NCI-H2107 (cell line): ENCODE data around the gene U2SURP.
A peak's percentile ranks its signal among the peaks of the same experiment; 100 is the strongest.

Experiments
- DNase-seq: peaks from one replicate; lab custom pipeline; 2025; lab: John Stamatoyannopoulos, UW

The U2SURP gene

DNA sequence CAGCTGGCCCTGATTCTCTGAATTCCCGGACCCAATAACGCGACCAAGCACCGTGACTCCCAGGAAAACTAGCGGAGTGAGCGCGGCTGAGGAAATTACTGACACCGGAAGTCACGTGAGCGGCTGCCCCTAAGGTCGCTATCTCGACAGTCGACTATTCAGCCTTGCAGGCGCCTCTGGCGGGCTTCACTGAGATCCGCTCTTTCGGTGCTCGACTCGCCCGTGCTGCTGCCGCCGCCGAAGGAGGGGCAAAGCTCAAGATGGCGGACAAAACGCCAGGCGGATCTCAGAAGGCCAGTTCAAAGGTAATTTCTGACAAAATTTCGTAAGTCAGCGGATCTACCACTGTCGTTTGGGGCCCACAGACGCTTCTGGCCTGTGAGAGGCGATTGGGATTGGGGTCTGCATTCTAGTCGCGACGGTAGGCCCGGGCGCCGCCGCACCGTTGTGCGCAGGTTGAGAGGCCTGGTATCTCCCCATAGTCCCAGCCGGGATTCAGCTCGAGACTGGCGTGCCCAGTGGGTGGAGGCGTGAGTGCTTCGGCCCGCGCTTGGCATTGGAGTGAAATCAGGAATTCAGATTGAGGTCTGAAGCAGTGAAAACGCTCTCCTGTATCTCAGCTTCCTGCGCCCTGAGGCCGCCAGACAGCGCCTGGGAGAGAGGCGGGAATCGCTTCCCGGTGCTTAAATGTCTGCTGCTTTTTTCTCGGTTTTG is at the start of gene U2SURP:
Gene U2SURP, plus strand, starts transcription at position 202 of the 714 bp plus-strand sequence. Its CDS starts 59 bp downstream, at position 261.
- DNase-seq = peak; percentile 97

DNA sequence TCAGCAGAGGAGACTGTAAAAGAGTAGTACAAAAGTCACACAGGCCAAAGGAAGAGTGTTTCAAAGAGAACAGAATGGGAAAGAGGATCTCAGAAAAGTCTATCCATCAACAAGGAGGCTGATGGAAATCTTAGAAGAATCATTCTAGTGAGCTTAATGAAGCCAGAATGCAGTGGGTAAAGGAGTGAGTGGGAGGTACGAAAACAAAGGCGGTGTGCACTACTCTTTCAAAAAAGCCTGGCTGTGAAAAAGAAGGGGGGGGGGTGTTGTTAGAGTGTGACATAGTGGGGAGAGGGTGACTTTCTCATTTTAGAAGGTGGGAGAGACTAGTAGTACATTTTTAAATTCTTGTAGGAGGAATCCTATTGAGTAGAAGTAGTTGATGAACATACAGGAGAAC is 49.6 kb upstream of the U2SURP start:
- DNase-seq = no peak

DNA sequence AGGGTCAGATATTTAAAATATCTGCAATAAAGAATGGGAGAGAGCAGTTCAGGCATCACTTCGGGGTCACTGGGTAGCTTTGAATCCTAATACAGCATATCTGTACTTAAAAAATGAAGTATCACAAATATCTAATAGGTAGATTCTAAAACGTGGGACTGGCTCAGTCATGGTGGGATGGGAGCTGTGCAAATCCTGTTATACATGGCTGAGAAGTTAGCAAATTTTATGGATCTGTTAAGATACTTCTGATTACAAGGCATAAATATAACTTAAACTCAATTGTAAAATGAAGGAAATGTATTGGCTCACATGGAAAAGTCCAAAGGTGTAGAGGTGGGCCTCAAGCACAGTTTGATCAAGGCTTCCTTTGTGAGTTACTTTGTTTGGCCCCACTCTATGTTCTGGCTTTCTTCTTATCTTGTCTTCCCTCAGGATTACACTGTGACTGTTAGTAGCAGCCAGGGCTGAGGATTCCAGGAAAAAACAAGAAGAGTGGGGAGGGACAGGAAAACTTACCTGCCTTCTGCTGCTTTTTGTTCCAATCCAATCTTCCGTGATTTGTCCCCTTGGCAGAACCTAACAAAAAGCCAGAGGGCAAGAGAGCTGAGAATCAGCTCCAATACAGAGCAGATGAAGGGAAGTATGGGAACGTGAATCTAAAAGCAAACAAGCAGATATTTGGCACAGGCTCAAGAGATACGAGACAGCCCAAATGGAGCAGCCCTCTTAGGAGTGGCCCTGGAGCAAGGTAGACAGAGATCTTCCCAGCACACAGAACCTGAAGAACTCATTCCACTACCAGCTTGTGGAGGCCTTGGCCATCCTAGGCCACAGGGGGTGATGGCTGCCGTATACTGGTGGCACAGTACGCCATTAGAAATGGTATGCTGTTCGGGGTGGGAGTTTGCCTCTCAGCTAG is 48.8 kb upstream of the U2SURP start:
- no peak for DNase-seq

DNA sequence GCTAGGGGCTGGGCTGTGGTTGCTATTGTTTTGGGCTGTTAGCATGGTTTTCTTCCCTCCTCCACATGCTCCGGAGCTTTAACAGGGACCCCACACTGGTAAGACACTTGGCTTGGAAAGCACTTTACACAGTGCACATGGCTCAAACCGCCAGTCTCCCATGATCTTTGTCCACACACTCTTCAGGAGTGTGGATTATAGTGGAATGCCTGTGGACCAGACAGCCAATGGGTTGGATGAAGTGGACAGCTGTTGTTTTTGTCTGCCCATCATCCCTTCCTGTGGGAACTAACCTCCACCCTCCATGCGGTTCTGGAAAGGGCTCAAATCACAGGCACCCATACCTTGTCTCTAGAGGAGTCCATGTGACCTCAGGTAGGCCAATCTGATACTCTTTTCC is 47.9 kb upstream of the U2SURP start:
- DNase-seq = no peak

DNA sequence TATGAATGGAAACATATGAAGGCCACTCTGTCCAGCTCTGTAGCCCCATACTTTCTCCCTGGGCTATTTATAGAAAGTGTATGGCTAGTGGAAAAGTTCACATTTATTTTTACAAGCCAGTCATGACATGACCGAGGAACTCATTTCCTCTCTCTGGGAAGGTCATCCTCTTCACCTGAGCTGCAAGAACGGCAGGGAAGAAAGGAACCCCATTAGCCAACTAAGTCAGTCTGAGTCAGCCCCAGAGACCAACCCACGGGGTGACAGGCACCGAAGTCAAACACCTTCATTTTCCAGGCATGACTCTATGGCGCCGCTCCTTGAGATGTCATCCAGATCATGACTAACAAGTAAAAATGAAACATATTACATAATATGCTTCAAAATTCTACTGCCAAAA is 42.7 kb upstream of the U2SURP start:
- DNase-seq = no peak

DNA sequence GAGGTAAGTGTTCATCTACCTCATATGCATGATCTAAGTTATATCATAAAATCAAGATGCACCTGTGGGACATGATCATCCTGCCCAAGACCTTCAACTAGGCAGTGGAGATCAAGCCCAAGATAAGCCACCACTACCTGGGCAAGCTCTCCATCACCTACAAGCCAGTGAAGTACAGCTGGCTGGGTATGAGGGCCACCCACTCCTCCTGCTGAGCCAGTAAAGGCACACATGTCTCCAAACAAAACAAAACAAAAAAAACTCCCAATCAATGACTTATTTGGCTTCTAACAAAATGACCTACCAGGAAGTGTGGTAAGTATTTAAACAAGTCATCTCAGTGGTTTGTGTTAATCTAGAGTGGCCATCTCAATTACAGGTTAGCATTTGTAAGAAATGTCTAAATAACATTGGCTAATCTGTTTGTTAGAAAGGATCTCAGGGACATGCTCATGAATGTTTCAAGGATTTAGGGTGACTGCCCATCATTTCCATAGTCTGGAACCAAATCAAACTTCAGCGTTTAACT is 41.0 kb upstream of the U2SURP start:
- DNase-seq = no peak

DNA sequence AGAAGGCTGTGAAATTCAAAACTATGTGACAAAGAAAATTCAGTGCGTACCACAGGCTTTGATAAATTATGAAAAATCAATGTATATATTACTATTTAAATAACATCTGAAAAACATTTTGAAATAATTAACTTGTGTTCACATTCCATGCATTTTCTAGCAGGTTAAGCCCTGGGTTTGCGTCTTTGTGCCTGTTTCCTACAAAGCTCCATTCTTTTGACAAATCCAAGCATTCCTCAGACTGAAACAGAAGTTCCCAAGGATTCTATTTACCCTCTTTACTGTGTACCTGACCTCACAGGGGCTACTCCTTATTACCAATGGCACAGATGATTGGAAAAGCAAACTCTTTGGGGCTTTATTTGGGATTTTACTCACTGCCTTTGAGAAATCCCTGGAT is 39.8 kb upstream of the U2SURP start:
- no peak for DNase-seq

DNA sequence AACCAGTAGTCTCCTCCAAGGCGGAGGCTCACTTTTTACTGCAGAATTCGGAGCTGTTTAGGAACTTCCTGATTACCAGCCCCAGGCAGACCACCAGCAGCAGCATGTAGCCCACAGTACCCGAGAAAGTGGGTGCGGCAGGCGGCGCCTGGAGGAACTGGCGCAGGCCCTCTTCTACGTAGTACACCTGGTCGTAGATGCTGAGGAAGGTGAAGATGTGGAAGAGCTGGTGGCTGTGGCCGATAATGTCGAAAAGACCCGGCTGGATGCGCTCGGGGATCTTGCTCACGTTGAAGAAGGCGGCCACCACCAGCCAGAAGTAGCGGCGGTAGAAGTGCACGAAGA is 39.2 kb upstream of the U2SURP start:
- no peak for DNase-seq

DNA sequence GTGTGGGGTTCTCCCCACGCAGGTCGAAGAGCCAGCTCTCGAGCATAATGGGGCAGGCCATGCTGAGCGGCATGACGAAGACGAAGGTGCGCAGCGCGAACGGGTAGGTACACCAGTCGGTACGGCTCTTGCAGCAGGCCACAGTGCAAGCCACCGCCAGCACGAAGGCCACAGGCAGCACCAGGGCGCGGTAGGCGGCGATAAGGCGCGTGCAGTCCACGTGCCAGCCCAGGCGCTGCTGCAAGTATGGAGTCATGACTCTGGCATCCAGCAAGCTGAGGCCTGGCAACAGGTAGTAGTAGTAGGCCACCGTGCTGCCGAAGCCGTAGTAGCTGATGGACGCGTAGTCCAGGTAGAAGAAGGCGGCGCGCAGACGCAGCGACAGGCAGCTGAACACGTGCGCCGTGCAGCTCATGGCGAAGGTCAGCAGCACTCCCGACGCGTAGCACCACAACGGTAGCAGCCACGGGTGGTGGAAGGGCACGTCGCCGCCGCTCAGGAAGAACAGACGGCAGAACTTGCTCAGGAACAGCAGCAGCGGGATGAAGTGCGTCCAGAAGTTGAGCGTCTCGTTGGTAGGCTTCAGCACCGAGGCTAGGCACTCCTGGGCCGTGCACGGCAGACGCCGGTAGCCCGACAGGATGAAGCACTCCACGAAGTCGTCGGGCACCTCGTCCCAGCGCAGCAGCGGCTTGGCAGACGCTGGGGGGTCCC is 38.7 kb upstream of the U2SURP start:
- DNase-seq = no peak

DNA sequence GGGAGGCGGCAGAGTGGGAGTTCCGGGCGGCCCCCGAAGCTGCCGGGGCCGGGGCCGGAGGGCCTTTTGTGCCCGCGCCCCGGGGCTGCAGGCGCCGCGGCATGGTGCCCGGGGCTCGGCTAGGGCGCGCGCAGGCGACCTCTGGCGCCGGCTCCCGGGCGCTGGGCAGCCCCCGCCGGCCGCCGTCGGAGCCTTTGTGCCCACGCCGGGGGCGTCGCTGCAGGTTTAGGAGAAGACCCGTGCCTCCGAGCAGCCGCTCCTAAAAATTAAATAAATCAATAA is 38.2 kb upstream of the U2SURP start:
- no peak for DNase-seq

DNA sequence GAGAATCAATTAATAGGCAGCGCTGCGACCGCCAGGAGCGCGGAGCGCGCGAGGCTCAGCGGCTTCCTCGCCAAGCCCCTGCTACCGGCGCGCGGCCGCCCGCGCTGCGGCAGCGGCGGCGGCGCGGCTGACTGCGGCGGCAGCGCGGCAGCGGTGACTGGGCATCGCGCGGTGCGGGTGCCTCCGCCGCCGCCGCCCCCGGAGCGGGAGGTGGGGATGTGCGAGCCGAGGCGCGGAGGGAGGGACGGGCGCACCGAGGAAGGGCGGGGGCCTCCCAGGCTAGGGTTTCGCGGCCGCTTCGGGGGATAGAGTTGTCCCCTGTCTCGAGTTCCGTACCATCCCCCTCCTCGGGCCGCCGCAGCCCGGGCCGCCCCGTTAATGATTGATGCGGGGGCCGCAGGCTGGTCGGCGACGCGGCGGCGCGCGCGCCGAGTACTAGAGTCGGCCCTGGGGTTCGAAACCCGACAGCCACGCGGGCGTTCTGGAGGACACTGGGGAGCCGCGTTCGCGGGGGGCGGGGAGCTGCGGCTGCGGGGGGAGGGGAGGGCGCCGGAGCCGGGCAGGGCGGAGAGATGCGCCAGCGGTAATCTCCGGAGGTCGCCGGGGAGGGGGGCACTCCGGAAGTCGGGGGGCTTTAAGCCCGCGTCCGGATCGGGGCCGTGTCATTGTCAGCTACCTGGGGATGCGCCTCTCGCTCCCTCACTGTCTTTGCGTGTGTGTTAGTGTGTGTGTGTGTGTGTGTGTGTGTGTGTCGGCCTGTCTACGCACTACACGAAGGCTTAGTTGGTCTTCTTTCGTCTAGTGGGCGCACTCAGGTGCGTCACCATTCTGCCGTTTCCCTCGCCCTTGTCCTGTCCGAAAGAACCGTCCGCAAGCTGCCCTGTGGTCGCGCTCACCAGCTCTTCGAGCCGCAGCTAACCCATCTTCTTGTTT is 37.6 kb upstream of the U2SURP start, which contains the start of gene PAQR9:
Gene PAQR9, minus strand, starts transcription at position 159 of the 933 bp plus-strand sequence. CDS start 338 bp downstream, outside the sequence.
- DNase-seq = no peak

DNA sequence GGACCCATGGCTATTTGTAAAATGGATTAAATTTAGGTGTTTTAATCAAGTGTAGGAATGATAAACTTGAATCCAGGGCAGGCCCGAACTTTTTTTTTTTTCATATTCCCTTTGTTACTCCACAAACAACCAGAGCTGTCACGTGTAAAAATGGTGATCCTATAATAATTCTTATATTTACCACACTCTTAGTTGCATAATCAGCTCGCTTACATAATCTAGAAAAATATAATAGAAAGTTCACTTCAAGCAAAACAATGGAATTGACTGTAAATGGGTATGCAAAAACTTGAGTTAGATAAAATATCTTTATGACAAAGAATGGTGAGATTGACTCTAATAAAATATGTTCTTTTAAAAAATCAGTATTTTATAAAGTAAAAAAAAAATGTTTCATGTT is 35.8 kb upstream of the U2SURP start:
- DNase-seq = no peak

DNA sequence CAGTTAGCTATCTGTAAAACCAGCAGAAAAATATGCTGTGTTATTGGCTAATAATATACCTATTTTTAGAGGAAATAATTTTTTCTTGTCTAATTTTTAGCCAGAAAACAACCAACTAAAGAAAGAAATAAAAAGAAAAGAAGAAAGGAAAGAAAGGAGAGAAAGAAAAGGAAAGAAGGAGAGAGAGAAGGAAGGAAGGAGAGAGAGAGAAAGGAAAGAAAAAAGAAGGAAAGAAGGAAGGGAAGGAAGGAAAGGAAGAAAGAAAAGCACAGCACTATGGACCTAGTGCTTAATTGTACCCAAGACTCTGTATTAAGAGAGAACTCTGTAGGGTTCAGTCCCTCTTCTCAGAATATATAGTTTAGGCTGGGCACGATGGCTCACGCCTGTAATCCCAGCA is 34.6 kb upstream of the U2SURP start:
- no peak for DNase-seq

DNA sequence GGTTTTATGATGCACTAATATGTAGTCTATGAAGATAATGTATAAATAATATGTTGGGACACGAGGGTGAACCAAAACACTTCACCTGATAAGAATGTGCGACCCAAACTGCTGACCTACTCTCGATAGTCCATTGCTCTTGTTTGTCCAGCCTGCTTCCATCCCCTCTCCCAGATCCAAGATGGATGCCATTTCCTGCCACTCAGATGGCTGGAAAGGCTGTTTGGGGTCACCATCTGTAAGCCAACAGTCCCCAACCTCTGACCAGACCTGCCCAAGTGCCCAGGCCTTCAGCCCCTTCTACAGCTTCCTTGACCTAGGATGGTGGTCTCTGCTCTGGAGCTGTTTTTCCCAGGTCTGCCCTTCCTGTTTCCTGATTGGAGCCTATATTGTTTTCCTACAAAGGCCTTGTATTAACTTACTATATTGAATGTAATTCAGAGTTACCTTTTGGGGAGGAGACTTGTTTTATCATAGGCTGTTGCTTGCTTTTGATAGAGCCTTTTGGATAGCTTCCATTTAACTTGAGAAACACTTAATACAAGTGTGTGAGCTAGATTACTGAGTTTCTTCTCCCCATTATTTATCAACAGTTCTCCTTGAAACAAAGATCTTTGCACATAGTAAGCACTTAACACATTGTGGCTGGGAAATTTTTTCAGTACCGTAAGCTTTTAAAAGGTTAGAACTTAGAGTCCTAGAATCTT is 32.9 kb upstream of the U2SURP start:
- DNase-seq = no peak

DNA sequence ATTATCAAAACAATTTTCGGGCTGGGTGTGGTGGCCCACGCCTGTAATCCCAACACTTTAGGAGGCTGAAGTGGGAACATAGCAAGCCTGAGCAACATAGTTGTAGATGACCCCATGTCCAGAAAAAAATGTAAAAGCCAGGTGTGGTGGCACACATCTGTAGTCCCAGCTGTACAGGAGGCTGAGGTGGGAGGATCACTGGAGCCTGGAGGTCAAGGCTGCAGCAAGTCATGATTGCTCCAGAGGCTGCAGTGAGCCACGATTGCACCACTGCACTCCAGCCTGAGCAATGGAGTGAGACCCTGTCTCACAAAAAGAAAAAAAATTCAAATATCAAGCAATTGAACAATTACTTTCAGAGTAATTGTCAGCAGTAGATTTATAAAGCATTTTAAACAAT is 29.9 kb upstream of the U2SURP start:
- DNase-seq = no peak

DNA sequence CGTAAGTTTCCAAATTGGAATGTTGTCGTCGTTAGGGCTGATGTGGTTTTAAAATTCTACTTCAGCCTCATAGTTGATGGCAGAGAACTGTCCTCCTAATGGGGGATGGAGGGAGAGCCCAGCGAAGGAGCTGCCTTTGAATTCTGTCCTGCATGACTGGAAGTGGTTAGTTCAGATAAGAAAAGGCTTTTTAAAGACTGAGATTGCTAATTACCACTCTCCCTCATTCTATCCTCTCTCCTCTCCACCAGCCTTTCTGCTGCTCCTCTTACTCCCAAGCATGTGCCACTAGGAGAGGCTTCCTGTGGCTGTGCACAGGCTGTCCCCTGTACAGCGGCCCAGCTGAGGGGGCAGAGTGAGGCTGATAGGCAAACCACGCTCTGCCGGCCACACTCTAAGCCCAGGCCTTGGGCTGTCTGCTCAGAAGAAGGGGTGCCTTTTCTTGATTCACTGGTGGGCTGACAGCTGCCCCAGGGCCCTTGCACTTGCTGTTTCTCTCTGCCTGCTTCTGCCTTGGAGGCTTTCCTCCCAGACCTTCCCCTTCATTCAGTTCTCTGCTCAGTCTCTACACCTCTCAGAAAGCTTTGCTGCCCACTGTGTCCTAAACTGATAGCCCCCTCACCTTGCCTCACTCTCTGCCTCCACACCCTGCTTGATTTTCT is 29.1 kb upstream of the U2SURP start:
- no peak for DNase-seq

DNA sequence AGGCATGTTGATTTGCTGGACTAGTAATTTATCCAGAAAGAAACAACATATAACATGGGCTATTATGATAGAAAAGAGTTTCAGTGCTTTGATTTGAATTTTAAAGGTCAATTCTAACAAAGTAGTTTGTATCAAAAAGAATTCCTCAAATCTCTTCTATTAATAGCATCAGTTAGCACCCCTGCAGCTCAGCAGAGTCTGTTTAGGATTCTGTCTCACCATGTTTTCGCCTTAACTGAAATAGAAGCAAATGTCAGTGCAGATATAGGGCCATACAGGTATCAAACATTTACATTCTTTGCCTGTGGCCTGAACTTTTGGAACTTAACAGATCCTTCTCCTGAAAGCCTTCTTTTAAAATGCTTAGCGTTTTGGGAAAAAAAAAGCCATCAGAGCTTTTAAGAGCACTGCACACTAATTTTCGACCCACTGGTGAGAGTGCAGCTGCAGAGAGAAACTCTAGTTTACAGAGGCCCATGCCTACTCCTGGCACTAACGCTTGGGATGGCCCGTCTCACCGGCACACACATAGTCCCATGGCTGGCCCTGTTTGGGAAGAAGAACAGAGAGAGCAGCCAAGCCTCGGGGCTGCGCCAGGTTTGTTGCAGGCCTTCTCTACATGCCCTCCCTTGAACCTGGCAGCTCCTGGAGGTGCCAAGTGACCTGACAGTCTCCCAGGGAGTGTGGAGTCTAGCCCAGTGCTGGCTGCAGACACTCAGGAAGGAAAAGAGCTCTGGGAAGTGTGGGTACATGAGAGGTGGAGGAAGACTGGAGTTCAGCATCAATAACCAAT is 28.0 kb upstream of the U2SURP start:
- no peak for DNase-seq

DNA sequence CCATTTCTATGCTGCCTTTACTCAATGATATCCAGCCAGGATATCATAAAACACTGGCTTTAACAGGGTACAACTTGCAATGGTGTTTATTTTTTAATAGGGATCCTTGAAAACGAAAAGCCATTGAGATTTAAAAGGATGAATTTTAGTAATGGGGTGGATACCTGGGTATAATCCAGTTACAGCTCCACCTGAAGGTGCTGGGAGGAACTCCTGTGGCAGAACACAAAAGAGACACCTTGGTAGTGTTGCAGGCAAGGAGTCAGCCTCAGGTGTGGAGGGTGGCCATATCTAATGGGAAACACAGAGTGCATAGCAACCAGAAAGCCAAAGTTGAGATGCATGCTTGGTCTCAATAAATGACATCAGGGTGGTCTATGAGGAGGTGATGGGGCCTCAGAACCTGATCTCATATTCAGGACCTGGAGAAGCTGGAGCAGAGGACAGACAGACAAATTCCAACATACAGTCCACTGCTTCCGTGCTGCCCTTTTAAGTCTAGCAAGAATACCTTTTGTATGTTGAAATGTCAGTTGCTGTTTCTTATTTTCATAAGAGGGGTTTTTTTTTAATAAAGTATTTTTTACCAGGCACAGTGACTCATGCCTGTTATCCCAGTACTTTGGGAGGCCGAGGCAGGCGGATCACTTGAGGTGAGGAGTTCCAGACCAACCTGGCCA is 25.9 kb upstream of the U2SURP start:
- no peak for DNase-seq
